IMR-90 (cell line): ENCODE data around the gene PSMA6. TPM values are rescaled to one million over a fixed set of nuclear protein-coding genes. Genes with fewer than 3 reads are reported as not detected.

Experiments
- ATAC-seq: fragments of 200-7000 bp; cut with Tn5 transposase; 2 replicates; pipeline ENCODE4 v1.9.1; 2020; ENCODE audit warnings: low read depth, mild to moderate bottlenecking, moderate library complexity
- BruUV-seq: library from RNA; stranded (reverse); fragments of 400-500 nt; replicated peaks from 2 replicates; lab custom pipeline; 2021; lab: Mats Ljungman, UMichigan
- CTCF ChIA-PET: fragments of 300-600 bp; formaldehyde crosslinking; extraction: SDS; loops from one replicate; lab custom pipeline; 2021; ENCODE audit warnings: antibody characterized with exemption; lab: Yijun Ruan, JAX
- POLR2A ChIA-PET: fragments of 300-600 bp; sonication (Branson Sonifier 250); formaldehyde crosslinking; loops from one replicate; lab custom pipeline; 2022; ENCODE audit warnings: antibody characterized with exemption; ENCODE audit not compliant: unreplicated experiment; lab: Charles Lee
- DNase-seq: peaks from one replicate; pipeline ENCODE4 v3.0.0; 2013
- H2AFZ ChIP-seq: replicated peaks from 2 replicates; pipeline ENCODE3; 2013; ENCODE audit warnings: low read length, mild to moderate bottlenecking; ENCODE audit not compliant: poor library complexity
- H2AK5ac ChIP-seq: 2 replicates; pipeline ENCODE4 v1.6.1; 2013; ENCODE audit warnings: low read depth, low read length, inconsistent platforms
- H2AK9ac ChIP-seq: replicated peaks from 2 replicates; pipeline ENCODE3; 2013; ENCODE audit warnings: mild to moderate bottlenecking, low read depth, low read length, moderate library complexity; ENCODE audit not compliant: poor library complexity
- H2BK120ac ChIP-seq: 2 replicates; pipeline ENCODE4 v1.6.1; 2013; ENCODE audit warnings: low read depth, low read length, inconsistent platforms
- H2BK15ac ChIP-seq: 3 replicates; pipeline ENCODE4 v1.6.1; 2013; ENCODE audit warnings: low read depth, low read length, inconsistent platforms
- H2BK20ac ChIP-seq: 2 replicates; pipeline ENCODE4 v1.6.1; 2013; ENCODE audit warnings: low read depth, mild to moderate bottlenecking, inconsistent platforms, low read length, moderate library complexity
- H2BK5ac ChIP-seq: 2 replicates; pipeline ENCODE4 v1.6.1; 2013; ENCODE audit warnings: mild to moderate bottlenecking, low read depth, low read length, inconsistent platforms; ENCODE audit not compliant: poor library complexity, severe bottlenecking
- H3K14ac ChIP-seq: replicated peaks from 2 replicates; pipeline ENCODE4 v1.6.1; 2013; ENCODE audit warnings: low read depth, low read length, inconsistent platforms
- H3K18ac ChIP-seq: 2 replicates; pipeline ENCODE4 v1.6.1; 2013; ENCODE audit warnings: low read depth, low read length, control low read depth
- H3K23ac ChIP-seq: 2 replicates; pipeline ENCODE4 v1.6.1; 2013; ENCODE audit warnings: low read depth, low read length, inconsistent platforms
- H3K27ac ChIP-seq: 2 replicates; pipeline ENCODE4 v1.5.1; 2013; ENCODE audit warnings: mild to moderate bottlenecking, control low read depth, low read length; ENCODE audit not compliant: insufficient read depth
- H3K27me3 ChIP-seq: 2 replicates; pipeline ENCODE4 v1.6.1; 2013; ENCODE audit warnings: low read length; ENCODE audit not compliant: control insufficient read depth, insufficient read depth
- H3K36me3 ChIP-seq: 2 replicates; pipeline ENCODE4 v1.6.1; 2013; ENCODE audit warnings: low read length, mixed read lengths; ENCODE audit not compliant: control insufficient read depth, insufficient read depth
- H3K4ac ChIP-seq: 2 replicates; pipeline ENCODE4 v1.6.1; 2013; ENCODE audit warnings: low read depth, low read length, inconsistent platforms
- H3K4me1 ChIP-seq: 2 replicates; pipeline ENCODE4 v1.6.1; 2013; ENCODE audit warnings: low read length, mixed read lengths; ENCODE audit not compliant: control insufficient read depth, insufficient read depth
- H3K4me2 ChIP-seq: 2 replicates; pipeline ENCODE4 v1.6.1; 2013; ENCODE audit warnings: low read depth, mild to moderate bottlenecking, control low read depth, low read length, moderate library complexity
- H3K4me3 ChIP-seq: 2 replicates; pipeline ENCODE4 v1.5.1; 2013; ENCODE audit warnings: low read depth, mild to moderate bottlenecking, control low read depth, low read length, moderate library complexity; ENCODE audit not compliant: insufficient read depth
- H3K56ac ChIP-seq: 2 replicates; pipeline ENCODE4 v1.6.1; 2013; ENCODE audit warnings: low read length, inconsistent platforms; ENCODE audit not compliant: insufficient read depth; ENCODE audit errors: extremely low read depth
- H3K79me1 ChIP-seq, 2 experiments: 2 replicates each; pipeline ENCODE4 v1.6.1; 2013; ENCODE audit warnings: low read length in 2 of 2, inconsistent platforms in 1 of 2, low read depth in 1 of 2
- H3K9ac ChIP-seq: 2 replicates; pipeline ENCODE4 v1.6.1; 2013; ENCODE audit warnings: low read depth, low read length, control low read depth
- H3K9me1 ChIP-seq: 2 replicates; pipeline ENCODE4 v1.6.1; 2013; ENCODE audit warnings: low read length, inconsistent platforms; ENCODE audit not compliant: insufficient read depth
- H3K9me3 ChIP-seq: 2 replicates; pipeline ENCODE4 v1.6.1; 2013; ENCODE audit warnings: low read length; ENCODE audit not compliant: control insufficient read depth, insufficient read depth
- H4K20me1 ChIP-seq: 2 replicates; pipeline ENCODE4 v1.6.1; 2013; ENCODE audit warnings: low read length, inconsistent platforms; ENCODE audit not compliant: insufficient read depth
- H4K5ac ChIP-seq: 2 replicates; pipeline ENCODE4 v1.6.1; 2013; ENCODE audit warnings: mild to moderate bottlenecking, low read depth, low read length, control low read depth
- H4K8ac ChIP-seq, 2 experiments: 2 replicates each; pipeline ENCODE4 v1.6.1; 2013; ENCODE audit warnings: low read depth in 2 of 2, low read length in 2 of 2, control low read depth in 1 of 2, inconsistent platforms in 1 of 2
- H4K91ac ChIP-seq: 2 replicates; pipeline ENCODE4 v1.6.1; 2013; ENCODE audit warnings: low read depth, low read length, inconsistent platforms; ENCODE audit not compliant: insufficient read depth
- BHLHE40 ChIP-seq: fragments of 150-350 bp; IDR thresholded peaks from 2 replicates; pipeline ENCODE4 v1.6.1; 2016; ENCODE audit warnings: mild to moderate bottlenecking, low read depth, low read length
- CHD1 ChIP-seq: IDR thresholded peaks from 2 replicates; pipeline ENCODE4 v1.6.1; 2012; ENCODE audit warnings: low read depth, low read length, improper control_type of control experiment
- FOS ChIP-seq: fragments of 150-350 bp; IDR thresholded peaks from 2 replicates; pipeline ENCODE4 v1.6.1; 2016; ENCODE audit warnings: low read depth, low read length
- MAFK ChIP-seq: IDR thresholded peaks from 2 replicates; pipeline ENCODE4 v1.6.1; 2012; ENCODE audit warnings: low read depth, low read length, improper control_type of control experiment
- MXI1 ChIP-seq: IDR thresholded peaks from 2 replicates; pipeline ENCODE4 v1.6.1; 2012; ENCODE audit warnings: low read depth, mild to moderate bottlenecking, low read length, moderate library complexity, borderline replicate concordance
- RAD21 ChIP-seq: IDR thresholded peaks from 2 replicates; pipeline ENCODE4 v1.6.1; 2012; ENCODE audit warnings: low read length, improper control_type of control experiment
- RFX5 ChIP-seq: IDR thresholded peaks from 2 replicates; pipeline ENCODE4 v1.8.0; 2012; ENCODE audit warnings: low read depth, mild to moderate bottlenecking, low read length, moderate library complexity
- SMC3 ChIP-seq: fragments of 150-350 bp; IDR thresholded peaks from 2 replicates; pipeline ENCODE4 v1.6.1; 2016; ENCODE audit warnings: low read depth, mild to moderate bottlenecking, antibody characterized with exemption, low read length, moderate library complexity
- WGBS, 2 experiments: methylation state at CpG; one replicate each; pipeline versions ENCODE4 v1.1.5 to v1.1.7; 2013; ENCODE audit warnings: missing lambda C conversion rate in 2 of 2; ENCODE audit not compliant: insufficient read length in 1 of 2; ENCODE audit errors: extremely low coverage in 2 of 2; 5-methylcytosine and 5-hydroxymethylcytosine counted together
- dilution Hi-C: fragments of 300-500 bp; cut with HindIII; formaldehyde crosslinking; loops from one replicate; pipeline ENCODE4 v1.14.3; 2018; ENCODE audit warnings: low sequenced_read_pairs; ENCODE audit not compliant: unreplicated experiment
- in situ Hi-C: fragments of 300-500 bp; cut with MboI; formaldehyde crosslinking; loops from 3 replicates; pipeline ENCODE4 v1.14.3; 2019; ENCODE audit warnings: low sequenced_read_pairs, inconsistent platforms, mixed read lengths
- intact Hi-C: fragments of 100-400 bp; cut with micrococcal nuclease; formaldehyde crosslinking; loops from 2 replicates; pipeline ENCODE4 v1.10.0; 2022
- polyA plus RNA-seq, 3 experiments: library from polyadenylated mRNA; depleted of rRNA; stranded (reverse); fragments of >200 nt; gene quantifications; 2 replicates each; pipeline ENCODE4 v1.2.3, GENCODE V29; 2012; ENCODE audit warnings: low replicate concordance in 1 of 3
- total RNA-seq: library from RNA; depleted of rRNA; stranded (reverse); fragments of >200 nt; gene quantifications from 2 replicates; pipeline ENCODE4 v1.2.3, GENCODE V29; 2012
- TF ChIP-seq, protein P1 (sequence below): fragments of 150-350 bp; IDR thresholded peaks from 2 replicates; pipeline ENCODE4 v1.6.1; 2016; ENCODE audit warnings: low read depth, mild to moderate bottlenecking, low read length, moderate library complexity, borderline replicate concordance
- TF ChIP-seq, protein P2 (sequence below): fragments of 150-350 bp; IDR thresholded peaks from 2 replicates; pipeline ENCODE4 v1.6.1; 2017; ENCODE audit warnings: mild to moderate bottlenecking, antibody characterized with exemption, low read length, low read depth

The PSMA6 gene
- total and polyA plus RNA-seq, 2 of the 4 experiments (the other 2 are of a cell fraction): 184 to 530 TPM

DNA sequence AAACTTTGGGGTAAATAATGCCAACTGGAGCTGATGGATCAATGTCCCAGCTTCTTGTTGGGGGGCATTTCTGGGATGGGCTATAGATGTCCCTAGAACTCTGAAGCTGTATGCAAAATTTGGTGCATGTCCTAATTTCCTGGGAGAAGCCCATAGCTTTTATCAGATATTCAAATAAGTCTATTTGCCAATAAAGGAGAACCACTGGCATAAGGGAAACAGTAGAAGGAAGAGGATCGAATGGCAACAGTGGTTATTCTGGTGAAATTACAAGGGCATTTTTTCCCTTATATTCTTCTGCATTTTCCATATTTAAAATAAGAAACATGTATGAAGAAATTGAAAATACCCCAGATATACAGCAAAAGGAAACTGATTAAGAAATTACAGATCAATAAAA, 34.2 kb downstream of the PSMA6 start:
- Histone ChIP-seq H3K56ac (no peak overlapping the region), H3K9me1 (0 out of 2 replicates have a peak, but pooled peaks cover under 1% of the 10 kb centered on the region), H3K4me3 (no peak overlapping the region), H3K4me1 (peaks cover under 1% of the 10 kb centered on the region), H3K27ac (no peak overlapping the region), H2BK20ac (no peak overlapping the region), H3K14ac (no peak overlapping the region), H2BK120ac (no peak overlapping the region), H3K36me3 (no peaks in the 10 kb centered on the region), H2BK5ac (no peak overlapping the region), H2AFZ (no peak overlapping the region), H3K4ac (no peak overlapping the region), H3K27me3 (no peaks in the 10 kb centered on the region), H3K4me2 (no peak overlapping the region), H2AK9ac (no peak overlapping the region), H4K91ac (no peak overlapping the region), H3K23ac (no peak overlapping the region), H2AK5ac (no peak overlapping the region), H3K79me1 (no peaks in the 10 kb centered on the region), H4K20me1 (no peaks in the 10 kb centered on the region), H3K18ac (no peak overlapping the region), H3K9me3 (no peaks in the 10 kb centered on the region), H2BK15ac (no peak overlapping the region), H3K9ac (no peak overlapping the region), H4K5ac (no peak overlapping the region), H4K8ac (no peak overlapping the region)
- intact Hi-C loops (no loop called here), dilution Hi-C loops (no loop called here), in situ Hi-C loops (no loop called here)
- ChIA-PET POLR2A (no interaction called here), CTCF (no interaction called here)
- no peak for TF ChIP-seq SMC3
- no peak for TF ChIP-seq MXI1
- no peak for TF ChIP-seq FOS
- no peak for TF ChIP-seq MAFK
- no peak for TF ChIP-seq RAD21
- TF ChIP-seq BHLHE40: no peak
- TF ChIP-seq, protein P1, sequence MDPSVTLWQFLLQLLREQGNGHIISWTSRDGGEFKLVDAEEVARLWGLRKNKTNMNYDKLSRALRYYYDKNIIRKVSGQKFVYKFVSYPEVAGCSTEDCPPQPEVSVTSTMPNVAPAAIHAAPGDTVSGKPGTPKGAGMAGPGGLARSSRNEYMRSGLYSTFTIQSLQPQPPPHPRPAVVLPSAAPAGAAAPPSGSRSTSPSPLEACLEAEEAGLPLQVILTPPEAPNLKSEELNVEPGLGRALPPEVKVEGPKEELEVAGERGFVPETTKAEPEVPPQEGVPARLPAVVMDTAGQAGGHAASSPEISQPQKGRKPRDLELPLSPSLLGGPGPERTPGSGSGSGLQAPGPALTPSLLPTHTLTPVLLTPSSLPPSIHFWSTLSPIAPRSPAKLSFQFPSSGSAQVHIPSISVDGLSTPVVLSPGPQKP: no peak
- TF ChIP-seq, protein P2, sequence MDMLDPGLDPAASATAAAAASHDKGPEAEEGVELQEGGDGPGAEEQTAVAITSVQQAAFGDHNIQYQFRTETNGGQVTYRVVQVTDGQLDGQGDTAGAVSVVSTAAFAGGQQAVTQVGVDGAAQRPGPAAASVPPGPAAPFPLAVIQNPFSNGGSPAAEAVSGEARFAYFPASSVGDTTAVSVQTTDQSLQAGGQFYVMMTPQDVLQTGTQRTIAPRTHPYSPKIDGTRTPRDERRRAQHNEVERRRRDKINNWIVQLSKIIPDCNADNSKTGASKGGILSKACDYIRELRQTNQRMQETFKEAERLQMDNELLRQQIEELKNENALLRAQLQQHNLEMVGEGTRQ: no peak
- no peak for TF ChIP-seq CHD1
- no peak for TF ChIP-seq RFX5
- no peak for DNase-seq
- BruUV-seq: no TSS peak
- no peak for ATAC-seq
- no CpG with 5 or more reads among the region's 1 CpG for WGBS, 2 experiments
